Neural progenitor cell (in vitro differentiated cells): ENCODE data around the gene TNNI2. TPM values are rescaled to one million over a fixed set of nuclear protein-coding genes. Genes with fewer than 3 reads are reported as not detected.

Experiments
- DNase-seq: peaks from one replicate; pipeline ENCODE4 v3.0.0-alpha.2; 2016; ENCODE audit warnings: low spot score
- H2AFZ ChIP-seq: fragments of 200-600 bp; sonication (generic); replicated peaks from 2 replicates; pipeline ENCODE4 v1.6.1; 2016; ENCODE audit warnings: antibody characterized with exemption
- H3F3A ChIP-seq: fragments of 200-600 bp; sonication (generic); 2 replicates; pipeline ENCODE4 v1.6.1; 2016; ENCODE audit warnings: antibody characterized with exemption, low read depth
- H3K27ac ChIP-seq: fragments of 200-600 bp; sonication (generic); 2 replicates; pipeline ENCODE4 v1.5.1; 2016; ENCODE audit warnings: mild to moderate bottlenecking
- H3K27me3 ChIP-seq: fragments of 200-600 bp; sonication (generic); 2 replicates; pipeline ENCODE4 v1.6.1; 2016; ENCODE audit warnings: mild to moderate bottlenecking, moderate library complexity
- H3K36me3 ChIP-seq: fragments of 200-600 bp; sonication (generic); 2 replicates; pipeline ENCODE4 v1.5.1; 2016
- H3K4me1 ChIP-seq: fragments of 200-600 bp; sonication (generic); 2 replicates; pipeline ENCODE4 v1.6.1; 2016; ENCODE audit warnings: mixed run types
- H3K4me2 ChIP-seq: fragments of 200-600 bp; sonication (generic); 2 replicates; pipeline ENCODE4 v1.6.1; 2016
- H3K4me3 ChIP-seq: fragments of 200-600 bp; sonication (generic); 2 replicates; pipeline ENCODE4 v1.5.1; 2016
- H3K79me2 ChIP-seq: fragments of 200-600 bp; sonication (generic); 2 replicates; pipeline ENCODE4 v1.6.1; 2016; ENCODE audit warnings: low read depth
- H3K9ac ChIP-seq: fragments of 200-600 bp; sonication (generic); 2 replicates; pipeline ENCODE4 v1.6.1; 2016
- H3K9me3 ChIP-seq: fragments of 200-600 bp; sonication (generic); 2 replicates; pipeline ENCODE4 v1.5.1; 2016; ENCODE audit warnings: low read depth
- H4K20me1 ChIP-seq: fragments of 200-600 bp; sonication (generic); 2 replicates; pipeline ENCODE4 v1.6.1; 2016; ENCODE audit warnings: low read depth
- H3K27ac Mint-ChIP-seq: 3 replicates; pipeline ENCODE4 v1.8.0; 2021; ENCODE audit warnings: mixed read lengths
- H3K27me3 Mint-ChIP-seq: 2 replicates; pipeline ENCODE4 v1.8.0; 2022; ENCODE audit warnings: low read depth, mild to moderate bottlenecking, inconsistent platforms, moderate library complexity, mixed read lengths; ENCODE audit not compliant: insufficient read depth
- H3K36me3 Mint-ChIP-seq: 3 replicates; pipeline ENCODE4 v1.8.0; 2021; ENCODE audit warnings: mixed read lengths
- H3K4me1 Mint-ChIP-seq: 3 replicates; pipeline ENCODE4 v1.8.0; 2021; ENCODE audit warnings: mixed read lengths
- H3K4me3 Mint-ChIP-seq: 3 replicates; pipeline ENCODE4 v1.8.0; 2021; ENCODE audit warnings: mild to moderate bottlenecking, moderate library complexity, mixed read lengths
- H3K9me3 Mint-ChIP-seq: 3 replicates; pipeline ENCODE4 v1.8.0; 2020; ENCODE audit warnings: mixed read lengths
- EZH2 ChIP-seq: fragments of 200-600 bp; sonication (generic); IDR thresholded peaks from 2 replicates; pipeline ENCODE4 v1.6.1; 2017; ENCODE audit warnings: antibody characterized with exemption, mild to moderate bottlenecking, moderate library complexity
- EZH2phosphoT487 ChIP-seq: fragments of 200-600 bp; sonication (generic); IDR thresholded peaks from 2 replicates; pipeline ENCODE4 v1.6.1; 2017; ENCODE audit warnings: antibody characterized with exemption
- total RNA-seq: library from RNA; depleted of rRNA; stranded (reverse); fragments of >200 nt; gene quantifications from 2 replicates; pipeline ENCODE4 v1.2.3, GENCODE V29; 2015; ENCODE audit warnings: low replicate concordance
- TF ChIP-seq, protein P1 (sequence below): fragments of 200-600 bp; sonication (generic); IDR thresholded peaks from 2 replicates; pipeline ENCODE4 v1.5.1; 2017; ENCODE audit warnings: antibody characterized with exemption, mild to moderate bottlenecking

Gene TNNI2
- total RNA-seq, 1 donor from 2014 or later, result 2.6 TPM

GRCh38 chr11:1793081-1793480, 45.7 kb upstream of the TNNI2 start:
- no peaks in the 10 kb centered on the region for H3K4me1 Mint-ChIP-seq
- Histone ChIP-seq H3K79me2 (no peaks in the 10 kb centered on the region), H3F3A (no peaks in the 10 kb centered on the region), H3K27ac (no peak overlapping the region), H4K20me1 (no peaks in the 10 kb centered on the region), H3K4me2 (no peak overlapping the region), H3K36me3 (no peaks in the 10 kb centered on the region), H3K4me1 (no peaks in the 10 kb centered on the region), H3K9ac (no peak overlapping the region), H2AFZ (no peak overlapping the region), H3K9me3 (no peaks in the 10 kb centered on the region), H3K4me3 (no peak overlapping the region), H3K27me3 (peaks cover 21% of the 10 kb centered on the region)
- H3K27ac Mint-ChIP-seq, result no peak overlapping the region
- TF ChIP-seq, protein P1, sequence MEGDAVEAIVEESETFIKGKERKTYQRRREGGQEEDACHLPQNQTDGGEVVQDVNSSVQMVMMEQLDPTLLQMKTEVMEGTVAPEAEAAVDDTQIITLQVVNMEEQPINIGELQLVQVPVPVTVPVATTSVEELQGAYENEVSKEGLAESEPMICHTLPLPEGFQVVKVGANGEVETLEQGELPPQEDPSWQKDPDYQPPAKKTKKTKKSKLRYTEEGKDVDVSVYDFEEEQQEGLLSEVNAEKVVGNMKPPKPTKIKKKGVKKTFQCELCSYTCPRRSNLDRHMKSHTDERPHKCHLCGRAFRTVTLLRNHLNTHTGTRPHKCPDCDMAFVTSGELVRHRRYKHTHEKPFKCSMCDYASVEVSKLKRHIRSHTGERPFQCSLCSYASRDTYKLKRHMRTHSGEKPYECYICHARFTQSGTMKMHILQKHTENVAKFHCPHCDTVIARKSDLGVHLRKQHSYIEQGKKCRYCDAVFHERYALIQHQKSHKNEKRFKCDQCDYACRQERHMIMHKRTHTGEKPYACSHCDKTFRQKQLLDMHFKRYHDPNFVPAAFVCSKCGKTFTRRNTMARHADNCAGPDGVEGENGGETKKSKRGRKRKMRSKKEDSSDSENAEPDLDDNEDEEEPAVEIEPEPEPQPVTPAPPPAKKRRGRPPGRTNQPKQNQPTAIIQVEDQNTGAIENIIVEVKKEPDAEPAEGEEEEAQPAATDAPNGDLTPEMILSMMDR, result no peak
- TF ChIP-seq EZH2phosphoT487 (no peak), EZH2 (no peak)
- no peak for DNase-seq
- H3K27me3 Mint-ChIP-seq, result peaks cover 11% of the 10 kb centered on the region
- no peak overlapping the region for H3K4me3 Mint-ChIP-seq
- peaks cover 13% of the 10 kb centered on the region for H3K9me3 Mint-ChIP-seq
- no peaks in the 10 kb centered on the region for H3K36me3 Mint-ChIP-seq

GRCh38 chr11:1796413-1797011, 42.3 kb upstream of the TNNI2 start:
- peaks cover 2% of the 10 kb centered on the region for H3K9me3 Mint-ChIP-seq
- no peak for DNase-seq
- no peaks in the 10 kb centered on the region for H3K36me3 Mint-ChIP-seq
- Histone ChIP-seq H2AFZ (no peak overlapping the region), H3K9me3 (no peaks in the 10 kb centered on the region), H3K27me3 (peaks cover 14% of the 10 kb centered on the region), H3K27ac (no peak overlapping the region), H3F3A (no peaks in the 10 kb centered on the region), H3K4me2 (no peak overlapping the region), H3K9ac (no peak overlapping the region), H3K79me2 (no peaks in the 10 kb centered on the region), H4K20me1 (no peaks in the 10 kb centered on the region), H3K4me1 (no peaks in the 10 kb centered on the region), H3K4me3 (no peak overlapping the region), H3K36me3 (no peaks in the 10 kb centered on the region)
- H3K4me3 Mint-ChIP-seq, result no peak overlapping the region
- no peaks in the 10 kb centered on the region for H3K4me1 Mint-ChIP-seq
- TF ChIP-seq EZH2 (no peak), EZH2phosphoT487 (no peak)
- TF ChIP-seq, protein P1, result no peak
- no peak overlapping the region for H3K27ac Mint-ChIP-seq
- H3K27me3 Mint-ChIP-seq, result peaks cover 9% of the 10 kb centered on the region

- H3K27ac Mint-ChIP-seq, result peak overlapping the region; percentile 13
- DNase-seq, result no peak
- H3K36me3 ChIP-seq, result no peaks in the 10 kb centered on the region
- H3K4me1 Mint-ChIP-seq, result no peaks in the 10 kb centered on the region
- no peaks in the 10 kb centered on the region for H3K9me3 ChIP-seq
- H3K9ac ChIP-seq, result no peak overlapping the region
- no peak overlapping the region for H3K4me2 ChIP-seq
- no peak overlapping the region for H3K27ac ChIP-seq
- H3K4me3 Mint-ChIP-seq, result no peak overlapping the region
- H3K27me3 Mint-ChIP-seq, result peaks cover 8% of the 10 kb centered on the region
- H2AFZ ChIP-seq, result no peak overlapping the region
- no peaks in the 10 kb centered on the region for H3K36me3 Mint-ChIP-seq
- H3K4me1 ChIP-seq, result no peaks in the 10 kb centered on the region
- H3K9me3 Mint-ChIP-seq, result peaks cover 2% of the 10 kb centered on the region
- no peaks in the 10 kb centered on the region for H3F3A ChIP-seq
- no peaks in the 10 kb centered on the region for H4K20me1 ChIP-seq
- H3K27me3 ChIP-seq, result peaks cover 8% of the 10 kb centered on the region
- H3K79me2 ChIP-seq, result no peaks in the 10 kb centered on the region
- H3K4me3 ChIP-seq, result no peak overlapping the region
- TF ChIP-seq, protein P1, result no peak
- TF ChIP-seq EZH2phosphoT487, result no peak
- TF ChIP-seq EZH2, result no peak
Measured at GRCh38 chr11:1797391-1798125, 41.2 kb upstream of the TNNI2 start.
